ENCODE results near the gene GPC3.

DNA sequence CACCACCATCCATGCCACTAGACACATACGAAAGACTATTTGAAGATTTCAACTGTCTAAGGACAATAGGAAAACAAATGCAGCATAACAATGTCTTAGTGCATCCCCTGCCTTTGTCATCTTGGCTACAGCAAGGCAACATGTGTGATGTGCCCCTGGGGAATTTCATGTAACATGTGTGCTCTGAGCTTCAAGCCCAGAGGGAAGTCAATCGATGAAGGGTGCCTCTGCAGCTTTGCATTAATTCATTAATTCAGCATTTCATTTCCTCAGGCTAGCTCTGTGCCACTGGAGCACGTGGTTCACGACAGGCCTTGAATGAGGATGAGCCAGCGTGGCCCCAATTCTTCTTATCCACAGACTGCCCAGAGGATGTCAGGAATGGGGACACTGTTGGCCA is 316.2 kb downstream of the GPC3 start:
- no peak for TF ChIP-seq POLR2A (IDR thresholded peaks at IDR 0.05)
- no peak for TF ChIP-seq CTCF (IDR thresholded peaks at IDR 0.05)
